Neutrophil (primary cell): ENCODE data around the gene ESYT1.

Experiments used
- H3K27ac ChIP-seq: fragments of 200-600 bp; sonication (generic); 2 replicates; pipeline ENCODE4 v1.5.1; 2016; ENCODE audit warnings: mild to moderate bottlenecking, moderate library complexity
- H3K27me3 ChIP-seq: fragments of 200-600 bp; sonication (generic); 2 replicates; pipeline ENCODE4 v1.6.0; 2016; ENCODE audit warnings: mild to moderate bottlenecking
- H3K36me3 ChIP-seq: fragments of 200-600 bp; sonication (generic); 2 replicates; pipeline ENCODE4 v1.5.1; 2017
- H3K4me1 ChIP-seq, 2 experiments: fragments of 200-600 bp in 1 of 2; sonication (generic) in 1 of 2; 1 replicate in 1 of 2; 2 replicates in 1 of 2; pipeline versions ENCODE4 v1.5.1 to v1.6.1; 2013 to 2016; ENCODE audit warnings: low read depth in 1 of 2, low read length in 1 of 2, mild to moderate bottlenecking in 1 of 2, moderate library complexity in 1 of 2; ENCODE audit not compliant: control insufficient read depth in 1 of 2, insufficient read depth in 1 of 2
- H3K4me3 ChIP-seq, 2 experiments: fragments of 200-600 bp in 1 of 2; sonication (generic) in 1 of 2; 1 replicate in 1 of 2; 2 replicates in 1 of 2; pipeline ENCODE4 v1.5.1; 2013 to 2016; ENCODE audit warnings: low read depth in 1 of 2, low read length in 1 of 2, mild to moderate bottlenecking in 1 of 2, moderate library complexity in 1 of 2
- H3K9me3 ChIP-seq: fragments of 200-600 bp; sonication (generic); 2 replicates; pipeline ENCODE4 v1.5.1; 2016
- TF ChIP-seq, protein P1 (sequence below): fragments of 200-600 bp; sonication (generic); IDR thresholded peaks from 2 replicates; pipeline ENCODE4 v1.5.1; 2016; ENCODE audit warnings: antibody characterized with exemption

ESYT1 gene

DNA sequence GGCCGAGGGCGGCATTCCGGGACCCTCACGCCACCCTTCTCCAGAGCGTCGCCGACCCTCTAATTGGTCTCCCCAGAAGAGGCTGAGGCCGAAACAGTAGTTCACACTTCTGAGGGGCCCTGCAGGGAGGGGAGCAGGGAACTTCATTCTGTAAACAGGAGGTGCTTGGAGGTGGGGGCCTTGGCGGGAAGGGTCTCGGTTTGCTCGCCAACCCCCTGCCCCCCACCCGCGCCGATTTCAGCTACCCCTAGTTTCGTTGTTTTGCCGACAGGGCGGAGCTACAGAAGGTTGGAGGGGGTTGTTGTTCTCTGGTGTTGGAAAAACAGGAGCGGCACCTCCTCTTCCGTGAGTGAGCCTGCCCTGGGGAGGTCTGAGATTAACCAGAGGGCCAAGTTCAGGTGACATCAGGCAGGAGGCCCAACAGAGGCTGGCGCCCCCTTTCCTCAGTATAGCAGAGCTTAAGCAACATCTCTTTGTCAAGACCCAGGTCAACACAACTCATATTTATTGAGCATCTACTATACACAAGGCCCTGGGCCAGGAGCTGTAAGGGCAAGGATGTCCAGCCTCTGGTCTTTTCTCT lies 47.4 kb upstream of the ESYT1 start:
- TF ChIP-seq, protein P1, sequence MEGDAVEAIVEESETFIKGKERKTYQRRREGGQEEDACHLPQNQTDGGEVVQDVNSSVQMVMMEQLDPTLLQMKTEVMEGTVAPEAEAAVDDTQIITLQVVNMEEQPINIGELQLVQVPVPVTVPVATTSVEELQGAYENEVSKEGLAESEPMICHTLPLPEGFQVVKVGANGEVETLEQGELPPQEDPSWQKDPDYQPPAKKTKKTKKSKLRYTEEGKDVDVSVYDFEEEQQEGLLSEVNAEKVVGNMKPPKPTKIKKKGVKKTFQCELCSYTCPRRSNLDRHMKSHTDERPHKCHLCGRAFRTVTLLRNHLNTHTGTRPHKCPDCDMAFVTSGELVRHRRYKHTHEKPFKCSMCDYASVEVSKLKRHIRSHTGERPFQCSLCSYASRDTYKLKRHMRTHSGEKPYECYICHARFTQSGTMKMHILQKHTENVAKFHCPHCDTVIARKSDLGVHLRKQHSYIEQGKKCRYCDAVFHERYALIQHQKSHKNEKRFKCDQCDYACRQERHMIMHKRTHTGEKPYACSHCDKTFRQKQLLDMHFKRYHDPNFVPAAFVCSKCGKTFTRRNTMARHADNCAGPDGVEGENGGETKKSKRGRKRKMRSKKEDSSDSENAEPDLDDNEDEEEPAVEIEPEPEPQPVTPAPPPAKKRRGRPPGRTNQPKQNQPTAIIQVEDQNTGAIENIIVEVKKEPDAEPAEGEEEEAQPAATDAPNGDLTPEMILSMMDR = no peak
- Histone ChIP-seq H3K27ac (no peak overlapping the region), H3K36me3 (no peaks in the 10 kb centered on the region), H3K4me3 (peak overlapping the region in 1 of 2 experiments; percentile 58), H3K4me1 (peaks cover 17 to 19% of the 10 kb centered on the region in 2 experiments), H3K27me3 (peaks cover 80% of the 10 kb centered on the region), H3K9me3 (no peaks in the 10 kb centered on the region)

DNA sequence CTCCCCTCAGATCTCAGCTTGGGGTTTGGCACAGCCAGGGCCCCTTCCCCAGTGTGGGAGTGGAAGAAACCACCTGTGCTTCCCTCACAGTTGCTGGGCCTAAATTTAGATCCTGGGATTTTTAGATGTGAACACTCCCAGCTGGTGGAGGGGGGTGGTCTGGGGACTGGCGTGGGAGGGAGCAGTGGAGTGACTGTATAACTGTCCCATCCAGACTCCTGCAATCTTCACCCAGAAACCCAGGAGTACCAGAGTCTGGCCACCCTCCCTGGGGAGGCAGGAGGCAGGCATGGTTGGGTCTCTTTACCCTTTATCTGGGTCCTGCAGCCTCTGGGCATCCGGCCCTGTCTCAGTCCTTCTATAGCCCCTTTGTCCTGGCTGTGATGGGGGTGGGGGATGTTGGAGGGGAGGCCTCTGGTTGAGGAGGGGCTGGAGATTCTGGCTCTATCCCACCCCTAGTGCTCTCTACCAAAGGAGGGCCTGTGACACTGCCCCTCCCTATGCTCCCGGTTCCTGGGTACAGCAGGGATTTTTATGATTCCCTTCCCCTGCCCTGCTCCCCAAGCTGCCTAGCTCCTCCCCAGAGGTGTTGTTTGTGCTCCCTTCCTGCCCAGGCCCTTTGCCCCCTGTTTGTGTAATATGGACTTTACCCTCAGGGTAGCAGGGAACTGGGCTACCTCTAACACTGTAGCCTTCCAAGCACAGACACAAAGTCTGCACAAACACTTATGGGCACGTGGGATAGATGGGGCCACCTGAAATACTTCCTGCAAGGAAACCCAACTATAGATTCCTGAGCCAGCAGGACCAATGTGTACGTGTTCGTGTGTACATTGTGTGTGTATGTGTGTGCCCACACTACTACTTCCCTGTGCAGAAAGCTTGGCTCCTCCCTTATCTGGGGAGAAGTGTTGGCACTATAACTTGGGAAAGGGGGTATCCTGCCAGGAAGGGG lies 46.4 kb upstream of the ESYT1 start:
- H3K4me1 ChIP-seq = peaks cover 17 to 19% of the 10 kb centered on the region in 2 experiments
- TF ChIP-seq, protein P1 = no peak
- H3K9me3 ChIP-seq = no peaks in the 10 kb centered on the region
- H3K4me3 ChIP-seq = no peak overlapping the region
- H3K27me3 ChIP-seq = peaks cover 80% of the 10 kb centered on the region
- no peak overlapping the region for H3K27ac ChIP-seq
- H3K36me3 ChIP-seq = no peaks in the 10 kb centered on the region

DNA sequence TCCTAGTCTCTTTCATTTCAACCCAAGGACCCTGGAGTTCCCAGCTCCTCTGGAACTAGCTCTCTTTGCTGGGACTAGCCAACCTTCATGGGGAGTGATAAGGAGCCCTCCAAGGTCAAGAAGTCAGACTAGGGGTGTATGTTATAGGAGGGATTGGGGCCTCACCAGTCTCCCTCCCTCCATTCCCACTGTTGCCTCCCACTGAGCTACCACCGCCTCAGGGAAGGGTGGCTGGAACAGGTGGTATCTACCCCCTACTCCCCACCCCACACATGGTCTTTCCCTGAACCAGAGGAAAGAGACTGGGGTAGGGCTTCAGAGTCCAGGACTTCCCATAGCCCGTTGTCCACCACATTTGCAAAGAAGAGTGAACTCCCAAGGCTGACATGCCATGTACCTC lies 45.7 kb upstream of the ESYT1 start:
- no peaks in the 10 kb centered on the region for H3K9me3 ChIP-seq
- H3K27ac ChIP-seq = no peak overlapping the region
- no peak overlapping the region for H3K4me3 ChIP-seq
- TF ChIP-seq, protein P1 = no peak
- peaks cover 75% of the 10 kb centered on the region for H3K27me3 ChIP-seq
- no peaks in the 10 kb centered on the region for H3K36me3 ChIP-seq
- H3K4me1 ChIP-seq = peaks cover 17 to 19% of the 10 kb centered on the region in 2 experiments

DNA sequence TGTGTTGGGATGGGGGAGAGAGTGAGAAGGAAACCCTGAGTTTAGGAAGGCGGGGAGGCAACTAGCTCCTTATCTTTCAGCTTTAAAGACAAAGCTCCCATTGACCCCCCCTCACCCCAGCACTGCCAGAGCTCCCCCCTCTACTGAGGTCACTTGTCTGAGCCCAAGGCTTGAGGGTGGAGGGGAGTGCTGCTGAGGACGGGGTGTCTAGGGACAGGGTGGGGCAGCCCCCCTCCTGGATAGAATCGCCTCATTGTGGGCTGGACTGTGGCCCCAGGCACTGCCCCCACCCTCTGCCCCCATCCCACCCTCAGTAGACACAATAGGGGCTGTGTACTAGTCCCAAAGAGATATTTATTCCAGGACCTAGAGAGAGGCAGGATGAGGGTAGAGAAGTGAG lies 45.1 kb upstream of the ESYT1 start:
- Histone ChIP-seq H3K27me3 (peaks cover 69% of the 10 kb centered on the region), H3K4me3 (no peak overlapping the region), H3K27ac (no peak overlapping the region), H3K4me1 (peaks cover 17 to 19% of the 10 kb centered on the region in 2 experiments), H3K36me3 (no peaks in the 10 kb centered on the region), H3K9me3 (no peaks in the 10 kb centered on the region)
- TF ChIP-seq, protein P1 = no peak

DNA sequence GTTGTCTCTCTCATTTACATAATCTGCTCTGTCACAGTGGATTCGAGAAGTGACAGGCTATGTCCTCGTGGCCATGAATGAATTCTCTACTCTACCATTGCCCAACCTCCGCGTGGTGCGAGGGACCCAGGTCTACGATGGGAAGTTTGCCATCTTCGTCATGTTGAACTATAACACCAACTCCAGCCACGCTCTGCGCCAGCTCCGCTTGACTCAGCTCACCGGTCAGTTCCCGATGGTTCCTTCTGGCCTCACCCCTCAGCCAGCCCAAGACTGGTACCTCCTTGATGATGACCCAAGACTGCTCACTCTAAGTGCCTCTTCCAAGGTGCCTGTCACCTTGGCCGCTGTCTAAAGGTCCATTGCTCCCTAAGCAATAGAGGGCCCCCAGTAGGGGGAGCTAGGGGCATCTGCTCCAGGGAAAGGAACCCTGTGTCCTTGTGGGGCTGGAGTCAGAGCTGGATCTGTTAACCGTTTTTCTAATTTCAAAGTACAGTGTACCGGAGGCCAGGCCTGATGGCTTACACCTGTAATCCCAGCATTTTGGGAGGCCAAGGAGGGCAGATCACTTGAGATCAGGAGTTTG lies 43.0 kb upstream of the ESYT1 start:
- Histone ChIP-seq H3K4me1 (peaks cover 3 to 6% of the 10 kb centered on the region in 2 experiments), H3K36me3 (no peaks in the 10 kb centered on the region), H3K4me3 (no peak overlapping the region), H3K27me3 (peaks cover 48% of the 10 kb centered on the region), H3K27ac (no peak overlapping the region), H3K9me3 (no peaks in the 10 kb centered on the region)
- TF ChIP-seq, protein P1 = no peak
